Embryonic facial prominence (tissue), 1 donor: Measurements from ENCODE around the gene STIM1.
"Not testable (repeated sequence)": the region's sequence is repeated elsewhere in the genome, so short reads cannot be mapped to it uniquely, and the experiment has no call there.

Experiments used
- DNase-seq: peaks from one replicate; pipeline ENCODE4 v3.0.0-alpha.2; 2016; ENCODE audit errors: extremely low spot score

The STIM1 gene

DNA sequence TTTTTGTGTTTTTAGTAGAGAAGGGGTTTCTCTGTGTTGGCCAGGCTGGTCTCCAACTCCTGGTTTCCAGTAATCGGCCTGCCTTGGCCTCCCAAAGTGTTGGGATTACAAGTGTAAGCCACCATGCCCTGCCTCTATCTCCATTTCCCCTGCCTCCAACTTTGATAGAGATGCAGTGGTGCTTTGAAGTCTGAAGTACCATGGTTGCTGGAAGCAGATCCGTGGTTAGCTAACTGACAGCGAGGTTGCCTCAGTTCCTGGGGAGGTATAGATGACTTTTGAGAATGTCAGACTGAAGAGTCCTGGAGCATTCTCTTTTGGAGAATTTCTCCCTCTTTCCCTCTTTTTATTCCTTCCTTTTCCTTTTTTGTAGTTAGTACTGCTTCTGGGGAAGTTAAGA lies 127.6 kb downstream of the STIM1 start:
- DNase-seq: no peak

DNA sequence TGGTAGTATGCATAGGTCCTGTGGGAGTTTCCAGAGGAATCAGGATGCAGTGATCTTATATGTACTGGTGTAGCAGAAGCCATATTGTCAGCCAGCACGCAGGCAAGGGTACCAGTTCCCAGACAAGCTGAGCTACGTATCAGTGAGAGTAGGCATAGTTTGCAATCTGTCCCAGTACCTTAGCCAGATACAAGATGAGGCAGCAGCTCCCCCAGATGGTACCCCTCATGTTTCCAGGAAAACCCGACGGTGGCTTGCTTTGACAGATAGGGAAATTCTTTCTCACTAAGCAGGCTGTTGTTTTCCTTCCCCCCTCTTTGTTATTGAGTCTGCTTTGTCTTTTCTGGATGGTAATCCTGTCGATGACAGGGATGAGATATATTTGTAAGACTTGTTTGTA lies 129.4 kb downstream of the STIM1 start:
- DNase-seq: no peak

DNA sequence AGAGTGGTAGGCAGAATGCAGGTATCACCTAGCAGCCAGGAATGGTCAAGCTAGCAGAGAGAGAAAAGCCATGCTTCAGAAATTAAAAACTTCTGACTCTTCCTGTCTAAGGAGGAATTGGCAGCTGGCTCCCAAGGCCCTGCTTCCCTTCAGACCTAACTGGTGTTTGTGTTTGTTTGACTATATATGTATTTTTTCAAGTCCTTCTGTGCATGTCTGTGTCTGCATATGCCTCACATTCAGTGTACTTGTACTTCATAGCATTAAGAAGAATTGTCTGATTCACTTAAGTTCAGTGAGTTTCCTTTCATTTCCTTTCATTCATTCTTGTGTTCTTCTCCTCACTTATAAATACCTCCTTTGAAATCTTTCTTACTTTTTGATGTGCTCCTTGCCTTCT lies 130.2 kb downstream of the STIM1 start:
- no peak for DNase-seq

DNA sequence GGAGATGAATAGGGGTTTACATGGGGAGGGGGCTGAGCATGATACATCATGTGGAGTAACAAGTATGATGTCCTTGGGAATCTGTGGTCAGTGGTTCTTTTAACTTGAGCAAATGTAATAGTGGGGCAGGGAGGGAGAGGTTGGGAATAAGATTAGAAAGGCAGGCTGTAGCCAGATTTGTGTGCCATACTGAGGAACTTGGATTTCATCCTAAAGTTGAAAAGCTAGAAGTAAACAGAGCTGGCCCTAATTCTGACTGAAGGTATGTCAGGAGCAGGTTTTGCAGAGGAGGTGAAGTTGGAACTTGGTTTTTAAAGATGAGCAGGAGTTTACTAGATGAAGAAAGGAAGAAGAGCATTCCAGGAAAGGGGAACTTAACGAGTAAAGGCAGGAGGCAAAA lies 130.8 kb downstream of the STIM1 start:
- DNase-seq: no peak

DNA sequence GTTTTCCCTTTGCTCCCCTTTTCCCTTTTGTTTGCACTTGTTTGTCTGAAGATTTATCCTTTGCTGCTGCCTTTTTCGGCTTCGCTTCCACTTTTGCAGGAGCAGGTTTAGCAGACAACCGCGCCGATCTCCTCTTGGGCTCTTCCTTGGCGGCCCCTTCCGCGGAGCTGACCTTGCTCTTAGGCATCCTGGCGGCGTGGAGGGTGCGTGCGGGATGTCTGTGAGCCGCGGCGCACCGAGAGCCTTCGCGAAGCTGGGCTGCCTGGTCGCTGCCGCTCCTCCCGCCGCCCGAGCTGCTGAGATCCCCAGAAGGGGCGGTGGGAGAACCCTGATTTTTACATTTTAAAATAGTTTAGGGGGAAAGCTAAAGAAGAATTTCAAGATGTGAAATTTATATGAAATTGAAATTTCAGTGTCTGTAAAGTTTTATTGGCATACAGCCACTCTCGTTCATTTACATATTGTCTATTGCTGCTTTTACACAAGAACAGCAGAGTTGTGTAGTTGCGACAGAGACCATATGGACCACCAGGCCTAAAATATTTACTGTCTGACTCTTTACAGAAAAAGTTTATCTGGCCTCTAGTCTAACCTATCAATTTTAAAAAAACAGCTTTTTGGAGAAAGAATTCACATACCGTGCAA lies 133.9 kb downstream of the STIM1 start:
- DNase-seq: no peak

DNA sequence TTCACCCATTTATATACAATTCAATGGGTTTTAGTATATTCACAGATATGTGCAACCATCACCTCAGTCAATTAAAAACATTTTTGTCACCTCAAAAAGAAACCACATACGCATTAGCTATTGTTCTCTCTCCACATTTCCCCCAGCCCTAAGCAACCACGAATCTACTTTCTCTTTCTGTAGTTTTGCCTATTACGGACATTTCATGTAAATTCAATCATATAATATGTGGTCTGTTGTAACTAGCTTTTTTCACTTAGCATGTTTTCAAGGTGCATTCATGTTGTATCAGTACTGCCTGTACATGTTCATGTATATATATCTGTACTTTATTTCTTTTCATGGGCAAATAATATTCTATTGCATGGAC lies 134.4 kb downstream of the STIM1 start:
- no peak for DNase-seq

DNA sequence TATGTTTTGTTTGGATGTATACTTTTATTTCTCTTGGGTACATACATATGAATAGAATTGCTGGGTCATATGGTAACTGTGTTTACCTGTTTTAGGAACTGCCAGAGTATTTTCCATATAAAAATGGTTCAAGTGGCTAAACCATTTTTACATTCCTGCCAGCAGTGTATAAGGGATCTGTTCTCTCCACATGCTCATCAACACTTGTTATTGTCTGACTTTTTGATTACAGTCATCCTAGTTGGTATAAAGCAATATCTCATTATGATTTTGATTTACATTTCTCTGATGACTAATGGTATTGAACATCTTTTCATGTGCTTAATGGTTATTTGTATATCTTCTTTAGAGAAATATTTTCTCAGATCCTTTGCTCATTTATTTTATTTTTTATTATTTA lies 134.9 kb downstream of the STIM1 start:
- no peak for DNase-seq

DNA sequence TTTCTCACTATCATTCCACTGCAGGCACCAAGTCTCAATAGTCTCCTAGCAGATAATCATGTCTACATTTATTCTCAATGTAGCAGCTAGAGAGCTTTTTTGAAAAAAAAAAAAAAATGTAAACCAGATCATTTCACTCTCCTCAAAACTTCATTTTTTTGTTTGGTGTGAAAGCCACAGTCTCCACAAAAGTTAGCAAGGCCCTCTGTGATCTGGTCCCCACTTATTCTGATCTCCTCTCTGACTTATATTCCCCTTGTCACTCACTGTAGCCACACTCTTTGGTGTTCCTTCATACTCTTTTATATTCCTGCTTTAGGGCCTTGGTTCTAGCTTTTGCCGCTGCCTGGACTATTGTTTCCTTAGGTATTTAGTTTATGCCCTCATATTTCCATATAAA lies 137.5 kb downstream of the STIM1 start:
- no peak for DNase-seq

DNA sequence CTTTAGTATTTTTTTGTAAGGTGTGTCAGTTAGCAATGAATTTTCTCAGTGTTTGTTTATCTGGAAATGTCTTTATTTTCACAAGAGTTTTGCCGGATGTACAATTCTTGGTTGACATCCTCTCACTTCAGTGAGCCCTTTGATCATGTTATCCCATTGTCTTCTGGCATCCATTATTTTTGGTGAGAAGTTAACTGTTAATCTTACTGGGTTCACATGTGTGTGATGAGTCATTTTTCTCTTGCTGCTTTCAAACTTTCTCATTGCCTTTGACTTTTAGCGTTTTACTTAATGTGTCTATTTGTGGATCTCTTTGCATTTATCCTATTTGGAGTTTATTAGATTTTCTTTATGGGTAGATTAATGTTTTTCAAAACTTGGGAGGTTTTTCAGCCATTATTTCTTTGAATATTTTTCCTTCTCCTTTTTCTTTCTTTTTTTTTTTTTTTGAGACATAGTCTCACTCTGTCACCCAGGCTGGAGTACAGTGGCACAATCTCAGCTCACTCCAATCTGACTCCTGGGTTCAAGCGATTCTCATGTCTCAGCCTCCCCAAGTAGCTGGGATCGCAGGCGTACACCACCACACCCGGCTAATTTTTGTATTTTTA lies 138.7 kb downstream of the STIM1 start:
- DNase-seq: no peak

DNA sequence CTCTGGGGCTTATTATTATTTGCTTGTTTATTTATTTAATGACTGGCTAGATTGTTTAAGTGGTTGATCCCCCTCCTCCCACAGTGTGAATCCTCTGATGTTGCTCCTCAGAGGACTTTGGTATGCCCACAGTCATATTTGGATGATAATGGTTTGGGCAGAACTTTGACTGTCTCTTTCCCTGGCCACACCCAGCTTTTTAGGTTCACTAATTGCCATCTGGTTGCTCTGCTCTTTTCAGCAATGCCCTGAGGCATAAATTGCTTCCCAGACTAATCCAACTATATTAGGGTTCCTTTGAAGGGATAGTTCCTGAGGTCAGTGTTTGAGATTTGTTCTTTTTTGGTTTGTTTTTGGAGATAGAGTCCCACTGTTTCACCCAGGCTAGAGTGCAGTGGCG lies 139.8 kb downstream of the STIM1 start:
- DNase-seq: no peak

DNA sequence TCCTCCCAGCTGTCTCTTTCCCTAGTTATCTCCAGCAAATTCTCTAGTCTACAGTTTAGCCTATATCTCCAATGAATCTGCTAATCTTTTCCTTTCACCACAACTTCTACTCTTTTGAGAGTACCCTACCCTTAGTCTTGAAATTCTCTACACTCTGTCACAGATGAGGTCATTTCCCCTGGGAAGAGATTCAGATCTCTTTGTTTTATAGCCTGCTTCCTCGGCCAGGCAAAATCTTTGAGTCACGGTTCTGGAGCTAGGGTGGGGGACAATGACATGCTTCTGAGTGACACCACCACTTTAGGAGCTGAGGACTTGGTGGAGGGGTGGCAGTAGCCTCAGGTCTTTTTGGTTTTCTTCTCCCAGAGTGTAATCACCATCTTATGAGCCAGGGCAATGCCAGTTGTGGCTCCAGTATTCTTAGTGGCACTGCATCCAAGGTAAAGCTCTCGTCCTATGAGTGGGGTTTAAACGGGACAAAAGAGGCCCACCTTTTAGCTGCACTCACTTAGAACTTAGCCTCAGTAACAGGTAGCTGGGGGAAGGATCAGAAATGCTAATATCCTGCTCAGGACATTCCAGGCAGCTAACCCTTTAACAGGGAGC lies 140.6 kb downstream of the STIM1 start:
- DNase-seq: no peak

DNA sequence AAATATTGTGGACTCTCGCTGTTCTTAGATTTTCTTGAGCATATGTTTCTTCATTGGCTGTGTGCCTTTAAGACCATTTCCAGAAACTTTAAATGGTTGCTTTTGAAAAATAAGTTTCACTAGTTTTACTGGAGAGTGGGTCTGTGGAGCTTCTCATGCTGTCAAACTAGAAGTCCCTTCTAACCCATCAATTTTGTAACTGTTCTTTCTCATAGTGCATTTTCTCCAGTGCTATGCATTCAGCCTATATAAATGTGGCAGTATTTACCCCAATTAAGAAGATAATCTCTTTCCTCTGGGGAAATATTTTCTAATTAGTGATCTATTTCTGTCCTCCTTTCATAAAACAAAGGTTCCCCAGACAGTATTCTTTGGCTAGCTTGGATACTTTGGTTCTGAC lies 141.2 kb downstream of the STIM1 start:
- no peak for DNase-seq

DNA sequence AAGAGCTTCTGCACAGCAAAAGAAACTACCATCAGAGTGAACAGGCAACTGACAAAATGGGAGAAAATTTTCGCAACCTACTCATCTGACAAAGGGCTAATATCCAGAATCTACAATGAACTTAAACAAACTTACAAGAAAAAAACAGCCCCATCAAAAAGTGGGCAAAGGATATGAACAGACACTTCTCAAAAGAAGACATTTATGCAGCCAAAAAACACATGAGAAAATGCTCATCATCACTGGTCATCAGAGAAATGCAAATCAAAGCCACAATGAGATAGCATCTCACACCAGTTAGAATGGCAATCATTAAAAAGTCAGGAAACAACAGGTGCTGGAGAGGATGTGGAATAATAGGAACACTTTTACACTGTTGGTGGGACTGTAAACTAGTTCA lies 149.3 kb downstream of the STIM1 start:
- DNase-seq: not testable (repeated sequence)

DNA sequence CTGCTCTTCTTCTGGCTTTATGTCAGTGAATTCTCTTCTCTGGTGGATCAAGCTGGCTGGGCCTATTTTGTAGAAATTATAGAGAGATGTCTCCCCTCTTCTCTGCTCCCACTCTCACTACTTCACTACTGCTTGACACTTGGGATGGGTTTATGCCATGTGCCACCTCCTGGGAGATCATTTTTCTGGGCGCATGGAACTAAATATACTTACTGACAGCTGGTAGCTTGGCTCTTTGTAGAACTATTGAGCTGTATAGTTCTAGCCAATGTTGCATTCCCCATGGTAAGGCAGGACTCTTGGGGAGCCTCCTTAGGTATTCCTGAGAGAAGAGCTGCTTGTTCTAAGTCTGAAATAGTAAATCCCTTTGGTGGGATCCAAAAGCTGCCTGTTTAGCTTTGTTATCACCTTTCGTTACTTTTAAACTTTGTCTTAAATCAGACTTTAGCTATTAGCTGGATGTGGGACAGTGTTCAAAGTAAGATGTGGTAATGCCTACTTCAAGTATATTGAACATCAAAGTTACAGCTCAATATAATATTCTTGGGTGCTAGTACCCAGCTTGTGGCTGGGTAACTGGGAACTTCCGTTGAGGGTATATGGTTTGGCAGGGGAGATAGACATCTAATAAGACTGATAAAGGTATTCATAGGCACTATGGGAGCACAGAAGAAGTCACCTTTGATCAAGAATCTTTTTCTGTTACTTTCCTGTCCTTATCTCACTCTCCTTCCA lies 151.6 kb downstream of the STIM1 start:
- no peak for DNase-seq

DNA sequence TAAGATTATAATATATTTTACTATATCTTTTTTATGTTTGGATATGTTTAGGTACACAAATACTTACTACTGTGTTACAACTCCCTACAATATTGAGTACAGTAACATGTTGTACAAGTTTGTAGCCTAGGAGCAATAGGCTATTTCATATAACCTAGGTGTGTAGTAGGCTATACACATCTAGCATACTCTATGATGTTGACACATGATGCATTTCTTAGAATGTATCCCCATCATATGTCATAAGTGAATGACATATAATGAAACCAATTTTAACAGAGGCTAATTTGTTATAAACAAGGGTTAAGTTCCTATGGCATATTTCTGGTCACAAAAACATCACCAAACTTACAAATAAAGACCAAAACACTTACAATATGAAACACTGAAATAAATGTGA lies 152.7 kb downstream of the STIM1 start:
- no peak for DNase-seq

DNA sequence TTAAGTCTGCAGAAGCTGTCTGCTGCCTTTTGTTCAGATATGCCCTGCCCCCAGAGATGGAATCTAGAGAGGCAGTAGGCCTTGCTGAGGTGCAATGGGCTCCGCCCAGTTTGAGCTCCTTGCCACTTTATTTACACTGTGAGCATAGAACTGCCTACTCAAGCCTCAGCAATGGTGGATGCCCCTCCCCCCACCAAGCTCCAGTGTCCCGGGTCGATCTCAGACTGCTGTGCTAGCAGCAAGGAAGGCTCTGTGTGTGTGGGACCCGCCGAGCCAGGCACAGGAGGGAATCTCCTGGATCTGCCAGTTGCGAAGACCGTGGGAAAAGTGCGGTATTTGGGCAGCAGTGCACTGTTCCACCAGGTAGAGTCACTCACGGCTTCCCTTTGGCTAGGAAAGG lies 161.1 kb downstream of the STIM1 start:
- not testable (repeated sequence) for DNase-seq

DNA sequence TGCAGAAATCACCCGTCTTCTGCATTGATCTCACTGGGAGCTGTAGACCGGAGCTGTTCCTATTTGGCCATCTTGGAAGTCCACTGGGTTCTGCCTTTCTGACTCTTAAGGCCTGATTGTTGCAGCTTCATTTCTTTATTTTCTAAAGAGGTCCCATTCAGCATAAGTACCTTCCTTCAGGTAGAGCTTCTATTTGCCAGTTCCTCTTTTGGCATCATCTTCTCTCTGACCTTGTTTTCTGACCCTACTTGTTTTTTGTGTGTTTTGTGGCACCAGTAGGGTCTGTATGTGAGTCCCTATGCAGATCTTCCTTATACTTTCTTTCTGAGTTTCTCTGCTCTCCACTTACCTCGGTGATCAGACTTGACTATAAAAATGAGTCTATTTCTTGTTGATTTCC lies 161.7 kb downstream of the STIM1 start:
- DNase-seq: no peak

DNA sequence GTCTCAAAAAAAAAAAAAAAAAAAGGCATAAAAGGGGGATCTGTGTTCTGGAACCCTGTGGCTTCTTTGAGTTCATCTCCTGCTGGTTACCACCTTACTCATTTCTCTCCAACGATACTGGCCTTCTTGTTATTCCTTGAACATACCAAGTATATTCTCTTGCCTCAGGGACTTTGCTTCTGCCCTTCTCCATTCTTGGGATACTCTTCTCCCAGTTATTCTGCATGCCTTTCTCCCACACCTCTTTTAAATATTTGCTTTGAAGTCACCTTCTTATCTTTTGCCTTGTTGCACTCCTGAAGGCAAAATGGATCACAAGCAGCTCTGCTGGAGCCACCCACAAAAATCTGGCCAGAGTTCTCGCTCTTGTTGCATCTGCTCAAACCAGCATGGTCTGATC lies 163.2 kb downstream of the STIM1 start:
- DNase-seq: no peak

DNA sequence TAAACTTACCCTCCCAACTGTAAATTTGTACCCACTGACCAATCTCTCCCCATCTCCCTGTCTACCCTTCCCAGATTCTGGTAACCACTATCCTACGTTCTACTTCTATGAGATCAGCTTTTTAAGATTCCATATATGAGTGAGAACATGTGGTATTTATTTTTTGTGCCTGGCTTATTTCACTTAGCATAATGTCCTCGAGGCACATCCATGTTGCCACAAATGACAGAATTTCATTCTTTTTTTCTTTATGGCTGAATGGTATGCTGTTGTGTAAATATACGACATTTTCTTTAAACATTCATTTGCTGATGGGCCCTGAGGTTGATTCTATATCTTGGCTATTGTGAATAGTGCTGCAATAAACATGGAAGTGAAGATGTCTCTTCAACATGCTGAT lies 164.4 kb downstream of the STIM1 start:
- no peak for DNase-seq

DNA sequence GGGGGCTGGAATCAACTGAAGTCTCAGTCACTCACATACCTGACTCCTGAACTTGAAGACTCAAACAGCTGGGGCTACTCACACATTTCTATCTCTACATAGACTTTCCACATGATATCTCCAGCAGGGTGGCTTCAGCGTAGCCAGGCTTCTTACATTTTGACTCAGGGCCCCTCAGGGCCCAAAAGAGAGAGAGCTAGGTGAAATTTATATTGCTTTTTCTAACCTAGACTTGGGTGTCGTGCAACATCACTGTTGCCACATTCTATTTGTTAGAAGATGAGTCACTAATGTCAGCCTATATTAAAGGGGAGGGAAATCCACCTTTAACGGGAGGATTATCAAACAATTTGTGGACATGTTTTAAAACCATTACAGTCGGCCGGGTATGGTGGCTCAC lies 167.2 kb downstream of the STIM1 start:
- DNase-seq: no peak

DNA sequence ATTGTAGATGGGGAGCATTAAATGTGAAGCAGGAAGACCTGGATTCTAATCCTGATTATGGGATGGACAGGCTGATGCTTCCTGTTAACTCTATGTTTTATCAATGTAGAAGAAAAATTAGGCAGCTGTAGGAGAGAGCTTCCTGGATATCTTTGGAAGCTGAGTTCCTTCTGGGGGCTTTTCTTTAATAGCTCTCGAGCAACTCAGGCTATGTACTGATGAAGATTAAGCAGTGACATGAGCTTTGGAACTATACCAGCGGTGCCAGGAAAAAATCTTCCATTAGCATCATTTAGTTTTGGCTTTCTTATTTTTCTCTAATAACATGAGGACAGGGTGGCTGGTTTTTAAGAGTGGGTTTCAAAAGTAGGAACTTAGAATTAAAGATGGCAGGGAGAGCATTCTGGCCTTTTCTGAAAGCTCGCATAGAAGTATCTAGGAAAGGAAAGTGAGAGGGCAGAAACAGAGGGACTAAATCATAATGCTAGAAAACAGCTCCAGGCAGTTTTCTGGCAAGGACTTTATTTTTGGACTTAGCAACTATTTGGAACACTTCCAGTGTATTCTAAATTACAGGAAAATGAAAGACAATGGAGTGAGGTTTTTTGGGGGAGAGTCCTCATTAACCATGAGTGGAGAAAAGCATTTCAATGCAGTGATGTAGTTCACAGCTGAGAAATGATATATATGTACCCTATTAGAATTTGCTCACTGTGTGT lies 169.9 kb downstream of the STIM1 start:
- peak; percentile 25 for DNase-seq

DNA sequence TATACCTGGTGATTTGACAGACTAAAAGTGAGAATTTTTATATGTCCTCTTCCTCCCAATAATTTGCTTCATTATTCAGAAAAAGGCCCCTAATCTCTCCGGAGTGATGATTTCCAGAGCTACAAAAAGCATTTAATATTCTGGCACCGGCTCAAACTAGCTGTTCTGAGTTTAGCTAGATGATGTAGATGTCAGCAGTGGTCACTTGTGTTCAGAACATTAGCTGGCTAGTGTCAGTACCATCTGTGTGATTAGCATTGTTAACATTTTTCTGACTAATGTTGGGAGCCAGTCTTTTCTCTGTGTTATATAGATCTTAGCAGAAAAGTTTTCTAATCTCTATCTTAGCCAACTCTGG lies 170.5 kb downstream of the STIM1 start:
- no peak for DNase-seq
